OCI-LY7 (cell line): Measurements from ENCODE around the gene KCNQ1OT1. TPM values are rescaled to one million over a fixed set of nuclear protein-coding genes. Genes with fewer than 3 reads are reported as not detected.

Experiments
- BruUV-seq: library from RNA; stranded (reverse); fragments of 400-500 nt; replicated peaks from 2 replicates; lab custom pipeline; 2021; lab: Mats Ljungman, UMichigan
- CTCF ChIA-PET: fragments of 300-600 bp; sonication (Branson Sonifier 250); formaldehyde crosslinking; loops from one replicate; lab custom pipeline; 2022; ENCODE audit warnings: antibody characterized with exemption; ENCODE audit not compliant: unreplicated experiment; lab: Charles Lee
- POLR2A ChIA-PET: fragments of 300-600 bp; sonication (Branson Sonifier 250); formaldehyde crosslinking; loops from one replicate; lab custom pipeline; 2022; ENCODE audit warnings: antibody characterized with exemption; lab: Charles Lee
- DNase-seq: peaks from one replicate; pipeline ENCODE4 v3.0.0-alpha.2; 2015; ENCODE audit warnings: low spot score
- H2AFZ ChIP-seq: fragments of 200-600 bp; sonication (generic), shearing (Covaris generic); 2 replicates; pipeline ENCODE4 v1.6.1; 2014; ENCODE audit warnings: mild to moderate bottlenecking, antibody characterized with exemption, low read length, moderate library complexity
- H3K27ac ChIP-seq: fragments of 200-600 bp; sonication (generic); 2 replicates; pipeline ENCODE4 v1.5.1; 2014; ENCODE audit warnings: mixed run types, low read depth, mild to moderate bottlenecking, moderate library complexity, low read length, inconsistent platforms; ENCODE audit not compliant: poor library complexity, severe bottlenecking
- H3K36me3 ChIP-seq: fragments of 200-600 bp; sonication (generic); 2 replicates; pipeline ENCODE4 v1.6.1; 2014; ENCODE audit warnings: mild to moderate bottlenecking, antibody characterized with exemption, low read length, moderate library complexity, mixed read lengths; ENCODE audit not compliant: insufficient read depth
- H3K4me1 ChIP-seq: fragments of 200-600 bp; sonication (generic); 2 replicates; pipeline ENCODE4 v1.5.1; 2014; ENCODE audit warnings: mild to moderate bottlenecking, low read length; ENCODE audit not compliant: insufficient read depth, poor library complexity, severe bottlenecking
- H3K4me2 ChIP-seq: fragments of 200-600 bp; sonication (generic); 2 replicates; pipeline ENCODE4 v1.6.1; 2014; ENCODE audit warnings: mild to moderate bottlenecking, low read length
- H3K4me3 ChIP-seq: fragments of 200-600 bp; sonication (generic); 2 replicates; pipeline ENCODE4 v1.5.1; 2014; ENCODE audit warnings: mild to moderate bottlenecking, low read depth, low read length; ENCODE audit not compliant: poor library complexity, severe bottlenecking
- H3K79me2 ChIP-seq: fragments of 200-600 bp; sonication (generic); 2 replicates; pipeline ENCODE4 v1.6.1; 2016; ENCODE audit warnings: low read depth, mild to moderate bottlenecking, low read length, moderate library complexity, mixed read lengths; ENCODE audit not compliant: insufficient read depth
- H3K9me2 ChIP-seq: fragments of 200-600 bp; sonication (generic); 2 replicates; pipeline ENCODE4 v1.6.1; 2016; ENCODE audit warnings: mild to moderate bottlenecking, low read length, mixed read lengths; ENCODE audit not compliant: insufficient read depth
- H3K9me3 ChIP-seq: fragments of 200-600 bp; sonication (generic); 2 replicates; pipeline ENCODE4 v1.6.1; 2014; ENCODE audit warnings: mild to moderate bottlenecking, mixed run types, low read length, mixed read lengths
- H4K20me1 ChIP-seq: fragments of 200-600 bp; sonication (generic); 2 replicates; pipeline ENCODE4 v1.6.1; 2014; ENCODE audit warnings: mild to moderate bottlenecking, antibody characterized with exemption, low read length, moderate library complexity, mixed read lengths; ENCODE audit not compliant: insufficient read depth
- CTCF ChIP-seq: fragments of 200-600 bp; sonication (generic); conservative IDR thresholded peaks from 2 replicates; pipeline ENCODE4 v1.5.1; 2014; ENCODE audit warnings: mild to moderate bottlenecking, antibody characterized with exemption, low read length, moderate library complexity, mixed read lengths
- EZH2phosphoT487 ChIP-seq: fragments of 200-600 bp; sonication (generic); IDR thresholded peaks from 2 replicates; pipeline ENCODE4 v1.6.1; 2018; ENCODE audit warnings: low read depth, borderline replicate concordance, mild to moderate bottlenecking, mixed run types, antibody characterized with exemption, low read length, moderate library complexity, mixed read lengths
- intact Hi-C: fragments of 100-400 bp; cut with micrococcal nuclease; formaldehyde crosslinking; loops from one replicate; pipeline ENCODE4 v1.10.0; 2022; ENCODE audit not compliant: unreplicated experiment
- total RNA-seq, 2 experiments: library from RNA; depleted of rRNA in 1 of 2; stranded (reverse); fragments of >200 nt in 1 of 2; shearing (Covaris generic) in 1 of 2; gene quantifications; 2 replicates each; pipeline ENCODE4 v1.2.3, GENCODE V29; 2014 to 2022

KCNQ1OT1 gene
- total RNA-seq, 2 experiments from 2014 or later: 2.9 to 3.4 TPM

- Histone ChIP-seq H3K27ac (no peak overlapping the region), H2AFZ (no peak overlapping the region), H3K9me3 (no peaks in the 10 kb centered on the region), H3K4me2 (no peak overlapping the region), H3K79me2 (no peaks in the 10 kb centered on the region), H4K20me1 (no peaks in the 10 kb centered on the region), H3K36me3 (no peaks in the 10 kb centered on the region), H3K4me3 (no peak overlapping the region), H3K4me1 (no peaks in the 10 kb centered on the region), H3K9me2 (no peaks in the 10 kb centered on the region)
- POLR2A ChIA-PET: no interaction called here
- no TSS peak for BruUV-seq
- CTCF ChIA-PET: no interaction called here
- intact Hi-C loops: no loop called here
- no peak for DNase-seq
- TF ChIP-seq CTCF: no peak
- no peak for TF ChIP-seq EZH2phosphoT487
These were observed 132.6 kb downstream of the KCNQ1OT1 start for GRCh38 chr11:2567026-2567671.

GRCh38 chr11:2566223-2567025 lies 133.4 kb downstream of the KCNQ1OT1 start:
- no peaks in the 10 kb centered on the region for H4K20me1 ChIP-seq
- ChIA-PET POLR2A (no interaction called here), CTCF (no interaction called here)

More at GRCh38 chr11:2566223-2567025, 133.4 kb downstream of the KCNQ1OT1 start:
- Histone ChIP-seq H3K4me2 (no peak overlapping the region), H3K9me3 (no peaks in the 10 kb centered on the region), H3K36me3 (no peaks in the 10 kb centered on the region), H3K4me3 (no peak overlapping the region), H2AFZ (no peak overlapping the region), H3K4me1 (no peaks in the 10 kb centered on the region), H3K27ac (no peak overlapping the region), H3K9me2 (no peaks in the 10 kb centered on the region), H3K79me2 (no peaks in the 10 kb centered on the region)
- no TSS peak for BruUV-seq
- intact Hi-C loops: no loop called here
- no peak for TF ChIP-seq CTCF
- no peak for TF ChIP-seq EZH2phosphoT487
- no peak for DNase-seq
